ENCODE data around the gene DHRS1.

The DHRS1 gene

DNA sequence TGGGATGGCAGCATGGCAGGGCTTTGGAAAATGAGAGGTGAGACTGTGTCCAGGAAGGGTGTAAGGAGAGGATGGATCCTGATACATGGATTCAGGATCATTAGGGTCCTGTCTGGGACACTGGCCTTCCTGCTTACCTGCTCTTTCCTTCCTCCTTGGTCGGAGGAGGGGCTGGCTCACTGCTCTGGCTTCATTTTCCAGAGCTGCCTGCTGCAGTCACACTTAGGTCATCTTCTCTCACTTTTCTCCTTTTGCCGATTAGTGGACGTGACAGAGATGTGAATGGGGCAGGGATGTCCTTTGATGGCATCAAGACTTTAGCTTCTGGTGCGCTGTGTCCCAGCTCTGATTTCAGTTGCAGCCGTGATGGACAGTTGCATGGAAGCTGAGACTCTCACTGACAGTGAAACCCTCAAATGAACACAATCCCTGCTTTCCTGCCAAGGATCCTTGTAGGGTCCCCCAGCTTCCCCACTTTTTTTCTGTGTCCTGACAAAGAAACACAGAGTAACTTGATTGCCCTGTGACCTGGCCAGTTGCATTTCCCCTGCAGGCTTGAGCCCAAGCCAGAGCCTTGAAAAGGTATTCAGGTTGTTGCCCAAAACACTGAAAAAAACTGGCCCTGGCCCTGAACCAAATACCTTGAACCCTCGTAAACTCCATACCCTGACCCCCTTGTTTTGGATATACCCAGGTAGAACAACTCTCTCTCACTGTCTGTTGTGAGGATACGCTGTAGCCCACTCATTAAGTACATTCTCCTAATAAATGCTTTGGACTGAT lies 9.0 kb upstream of the DHRS1 start:
- no peak for DNase-seq

DNA sequence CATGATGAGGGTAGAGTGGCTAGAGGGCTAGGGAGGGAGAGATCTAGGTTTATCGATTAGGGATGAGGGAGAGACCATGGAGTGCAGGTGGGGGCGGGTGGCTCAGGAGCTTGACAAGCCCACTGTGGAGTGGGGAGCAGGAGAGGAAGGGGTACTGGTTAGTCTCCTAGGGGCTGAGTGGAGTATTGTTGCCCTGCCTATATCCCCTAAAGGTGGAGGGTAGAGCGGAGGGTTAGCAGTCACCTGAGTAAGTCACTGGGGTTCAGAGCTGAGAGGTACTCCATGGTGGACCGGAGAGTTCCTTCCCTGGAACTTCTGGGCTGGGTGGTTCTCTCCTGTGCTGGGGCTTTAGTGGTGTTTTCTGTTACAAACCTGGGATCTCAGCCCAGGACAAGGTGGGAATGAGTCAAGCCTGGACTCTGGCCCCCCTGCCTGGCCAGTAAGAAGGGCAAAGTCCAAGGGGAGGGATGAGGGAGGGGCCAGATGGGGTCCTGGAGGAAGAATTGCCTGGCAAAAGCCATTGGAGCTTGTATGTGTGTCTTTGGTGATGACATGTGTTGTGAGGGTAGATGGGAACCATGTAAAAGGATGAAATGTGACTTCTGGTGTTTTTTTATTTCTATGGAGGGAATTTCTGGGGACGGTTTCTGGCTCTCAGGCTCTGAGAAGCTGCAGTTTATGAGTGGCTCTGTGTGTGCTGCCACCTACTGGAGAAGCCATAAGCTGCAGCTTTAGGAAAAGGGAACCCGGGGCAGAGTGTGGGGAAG lies 8.2 kb upstream of the DHRS1 start, which contains the start of gene CIDEB:
TSS of gene CIDEB (minus strand) at position 403 of the 767 bp plus-strand sequence. CDS start at position 284, 119 bp downstream.
- DNase-seq: peak; percentile 34 to 58

DNA sequence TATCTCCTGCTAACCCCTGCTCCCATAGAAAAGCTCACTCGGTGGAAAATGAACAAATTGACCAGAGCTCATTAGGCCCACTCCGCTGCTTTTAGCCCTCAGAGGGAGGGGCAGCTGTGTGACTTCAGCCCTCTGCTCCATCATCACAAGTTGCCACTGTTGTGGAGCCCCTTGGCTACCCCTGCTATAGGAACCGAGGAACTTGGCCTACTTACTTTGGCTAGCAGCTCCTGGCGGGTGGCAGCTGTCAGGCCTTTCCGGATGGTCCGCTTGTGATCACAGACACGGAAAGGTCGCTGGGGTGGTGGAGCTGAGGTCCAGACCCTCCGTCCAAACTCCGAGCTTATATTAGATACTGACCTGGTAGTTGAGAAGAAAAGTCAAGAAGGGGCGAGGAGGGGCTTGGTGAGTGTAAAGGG lies 7.6 kb upstream of the DHRS1 start:
- no peak for DNase-seq

DNA sequence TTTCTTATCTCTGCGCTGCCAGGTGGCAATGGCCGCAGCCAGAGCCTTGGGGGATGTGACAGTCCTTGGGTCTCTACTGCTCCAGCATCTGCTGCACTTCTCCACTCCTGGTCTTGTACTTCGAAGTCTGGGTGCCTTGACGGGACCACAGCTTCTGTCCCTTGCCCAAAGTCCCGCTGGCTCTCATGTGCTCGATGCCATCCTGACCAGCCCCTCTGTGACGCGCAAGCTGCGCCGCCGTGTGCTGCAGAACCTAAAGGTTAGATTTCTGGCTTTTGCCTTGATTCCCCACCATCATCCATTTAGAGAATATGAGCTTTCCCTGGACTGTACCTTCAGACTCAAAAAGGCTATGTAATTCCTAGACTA lies 4.4 kb upstream of the DHRS1 start:
- no peak for DNase-seq

- no peak for DNase-seq
Measured at GRCh38 chr14:24300326-24300980, 873 bp upstream of the DHRS1 start.

DNA sequence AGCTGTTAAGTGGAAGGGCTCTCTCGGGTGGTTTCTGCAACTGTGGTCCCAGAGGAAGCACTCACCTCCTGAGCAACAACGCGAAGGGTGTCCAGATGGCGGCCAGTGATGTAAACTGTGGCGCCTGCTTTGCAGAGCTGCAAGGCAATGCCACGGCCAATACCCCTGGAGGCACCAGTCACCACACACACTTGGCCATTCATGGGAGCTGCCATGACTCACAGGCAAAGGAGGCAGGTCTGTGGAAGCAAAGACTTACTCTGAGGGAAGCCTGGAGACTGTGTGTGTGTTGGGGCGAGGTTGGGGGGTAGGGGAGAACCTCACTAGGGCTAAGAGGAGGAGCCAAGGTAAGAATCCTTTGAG lies 707 bp downstream of the DHRS1 start:
- peak; percentile 58 to 76 for DNase-seq

DNA sequence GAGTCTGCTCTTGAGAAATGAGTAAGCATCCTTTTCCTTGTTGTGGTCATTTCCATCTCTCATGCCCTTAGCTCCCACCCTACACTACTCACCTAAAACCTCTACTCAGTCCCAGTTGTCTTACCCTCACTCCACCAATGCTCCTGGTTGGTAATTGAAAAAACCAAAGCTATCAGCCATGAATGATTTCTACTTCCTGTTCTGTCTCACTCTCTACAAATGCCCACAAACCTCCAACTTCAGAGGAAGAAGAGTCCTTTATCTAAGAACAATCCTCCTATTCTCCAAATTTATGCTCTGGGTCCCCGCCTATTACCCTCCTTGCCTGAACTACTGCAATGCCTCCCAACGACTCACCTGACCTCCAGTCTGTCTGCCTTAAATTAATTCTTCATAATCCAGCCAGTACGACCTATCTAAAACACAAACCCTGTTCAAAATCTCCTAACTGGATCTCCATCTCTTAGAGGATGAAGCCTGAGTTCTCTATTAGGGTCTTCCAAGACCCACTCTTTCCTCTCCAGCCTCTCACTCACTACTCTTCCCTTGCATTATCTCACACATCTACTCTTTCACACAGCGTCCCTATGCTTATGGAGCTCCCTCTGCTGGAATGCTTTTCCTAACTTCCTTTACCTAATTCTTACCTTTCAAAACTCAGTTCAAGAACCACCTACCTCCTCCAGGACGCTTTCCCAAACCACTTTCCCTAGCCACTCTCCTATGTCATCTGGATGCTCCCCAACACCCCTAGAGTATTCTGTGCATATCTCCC lies 2.2 kb downstream of the DHRS1 start:
- peak; percentile 17 to 51 for DNase-seq

- DNase-seq: peak; percentile 68 to 75
Measured at GRCh38 chr14:24296341-24297157, 3.0 kb downstream of the DHRS1 start.

DNA sequence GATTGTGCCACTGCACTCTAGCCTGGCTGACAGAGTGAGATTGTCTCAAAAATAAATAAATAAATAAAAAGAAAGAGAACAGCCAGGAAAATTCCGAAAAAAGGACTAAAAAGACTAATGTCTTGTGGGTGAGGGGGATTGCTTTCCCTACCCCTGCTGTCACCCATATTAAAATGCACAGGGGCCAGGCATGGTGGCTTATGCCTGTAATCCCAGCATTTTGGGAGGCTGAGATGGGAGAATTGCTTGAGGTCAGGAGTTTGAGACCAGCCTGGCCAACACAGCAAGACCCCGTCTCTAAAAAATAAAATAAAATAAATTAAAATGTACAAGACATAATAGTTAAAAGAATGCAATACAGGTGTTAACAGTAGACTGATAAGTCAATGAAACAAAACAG lies 6.1 kb downstream of the DHRS1 start:
- no peak for DNase-seq

- DNase-seq: no peak
Measured at GRCh38 chr14:24292118-24292807, 7.3 kb downstream of the DHRS1 start.

DNA sequence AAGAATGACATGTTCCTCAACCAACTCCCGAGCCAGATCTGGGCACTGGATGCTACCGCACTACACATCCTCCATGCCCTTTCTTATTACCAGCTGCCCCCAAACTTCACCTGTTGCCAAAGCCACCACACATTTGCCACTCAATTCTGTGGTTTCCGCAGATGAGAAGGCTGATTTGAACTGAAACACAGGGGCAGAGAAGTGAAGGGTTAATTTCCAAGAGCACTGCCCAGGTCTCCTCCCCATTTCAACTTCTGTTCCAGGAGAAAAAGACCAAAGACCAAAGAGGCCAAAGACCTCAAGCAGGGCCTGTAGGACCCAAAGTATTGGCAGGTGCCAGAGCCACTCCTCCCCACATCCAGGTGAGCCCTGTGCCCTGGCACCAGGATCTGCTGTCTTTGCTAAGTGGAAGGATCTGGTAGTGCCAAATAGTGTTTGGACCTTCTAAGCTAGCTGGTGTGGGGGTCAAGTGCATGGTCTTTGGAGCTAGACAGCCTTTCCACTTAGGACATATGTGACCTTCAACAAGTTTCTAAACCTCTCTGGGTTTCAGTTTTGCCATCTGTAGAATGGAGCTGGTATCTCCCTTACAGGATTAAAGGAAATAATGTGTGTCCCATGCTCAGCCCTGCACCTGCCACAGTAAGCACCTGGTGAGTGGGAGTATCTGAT lies 8.0 kb downstream of the DHRS1 start:
- DNase-seq: no peak

DNA sequence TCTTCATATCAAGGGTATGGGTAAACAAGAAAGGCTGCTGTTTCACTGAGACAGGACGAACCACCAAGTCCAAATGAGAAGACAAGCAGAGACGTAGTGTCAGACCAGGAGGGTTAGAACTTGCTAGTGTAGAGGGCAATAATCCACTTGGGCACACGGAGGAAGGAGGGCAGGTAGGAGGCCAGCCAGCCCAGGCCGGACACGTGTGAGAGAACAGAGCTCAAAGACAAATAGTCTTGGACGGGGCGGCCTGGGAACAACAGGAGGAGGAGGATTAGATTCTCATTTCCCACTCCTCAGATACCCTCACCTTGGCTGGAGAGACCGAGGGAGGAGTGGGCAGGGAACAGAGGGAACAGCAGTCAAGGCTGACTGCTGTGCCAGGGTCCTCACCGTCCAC lies 8.8 kb downstream of the DHRS1 start:
- no peak for DNase-seq

DNA sequence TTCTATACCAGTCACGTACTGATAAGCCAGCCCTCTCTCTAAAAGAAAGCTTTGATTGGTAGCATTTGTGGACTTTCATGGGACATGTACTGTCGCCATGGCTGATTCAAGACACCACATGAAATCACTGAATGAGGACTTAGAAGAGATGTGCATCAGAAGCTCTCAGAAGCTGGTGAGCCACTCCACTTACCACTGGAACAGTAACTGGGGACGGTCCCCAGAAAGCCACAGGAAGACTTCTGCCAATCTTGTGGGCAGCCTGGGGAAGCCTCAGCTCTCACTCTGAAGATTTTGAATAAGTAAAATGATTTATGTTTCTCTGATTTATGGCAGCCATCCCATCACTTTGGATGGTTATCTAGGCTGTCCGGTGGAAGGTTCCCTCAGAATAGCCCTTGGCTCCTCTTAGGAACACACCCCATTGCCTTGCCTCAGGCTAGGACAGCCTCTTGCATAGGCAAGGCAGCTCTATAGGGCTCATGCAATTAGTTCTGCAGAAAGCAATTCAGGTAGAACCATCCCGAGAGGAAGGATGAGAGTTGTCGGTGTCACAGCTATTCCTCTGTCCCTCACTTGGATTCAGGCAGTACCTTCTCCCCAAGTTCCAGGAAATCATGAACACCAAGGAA lies 9.8 kb downstream of the DHRS1 start:
- no peak for DNase-seq

DNA sequence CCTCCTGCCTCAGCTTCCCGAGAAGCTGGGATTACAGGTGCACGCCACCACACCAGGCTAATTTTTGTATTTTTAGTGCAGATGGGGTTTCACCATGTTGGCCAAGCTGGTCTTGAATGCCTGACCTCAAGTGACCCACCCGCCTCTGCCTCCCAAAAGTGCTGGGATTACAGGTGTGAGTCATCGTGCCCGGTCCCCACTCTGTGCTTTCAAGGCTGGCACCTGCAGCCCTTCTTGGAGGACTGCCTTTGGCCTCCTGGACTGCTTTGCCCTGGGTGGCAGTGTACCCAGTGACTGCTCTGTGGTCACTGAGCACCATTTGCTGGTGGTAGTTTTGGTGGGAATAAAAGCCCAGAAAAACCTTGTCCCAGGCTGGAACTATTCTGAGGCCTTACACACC lies 12.6 kb downstream of the DHRS1 start:
- no peak for DNase-seq

- DNase-seq: no peak
Measured at GRCh38 chr14:24285351-24285750, 14.2 kb downstream of the DHRS1 start.

DNA sequence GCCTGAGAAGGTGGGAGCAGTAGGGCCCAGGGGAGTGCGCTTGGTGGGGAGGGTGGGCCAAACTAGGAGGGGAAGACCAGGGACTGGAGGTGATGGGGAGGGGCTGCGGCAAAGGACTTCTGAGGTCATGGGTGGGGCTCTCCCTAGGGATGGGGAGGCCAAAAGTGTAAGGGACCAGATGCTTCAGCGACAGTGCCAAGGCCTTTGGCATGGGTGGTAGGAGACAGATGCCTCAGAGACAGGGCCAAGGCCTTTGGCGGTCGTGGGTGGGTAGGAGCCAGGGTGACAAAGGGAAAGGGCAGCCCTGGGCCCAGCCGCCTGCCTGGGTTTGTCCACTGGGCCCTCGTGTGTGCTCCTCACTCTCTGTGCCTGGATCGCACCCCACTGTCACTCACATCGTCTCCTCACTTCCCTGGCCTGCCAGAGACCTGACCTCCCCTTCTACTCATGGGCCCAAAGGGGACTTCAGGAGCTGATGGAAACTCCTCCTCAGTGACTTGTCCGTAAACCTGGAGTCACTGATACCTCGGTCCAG lies 15.0 kb downstream of the DHRS1 start:
- DNase-seq: no peak

- DNase-seq: no peak
Measured at GRCh38 chr14:24283796-24284460, 15.7 kb downstream of the DHRS1 start.

DNA sequence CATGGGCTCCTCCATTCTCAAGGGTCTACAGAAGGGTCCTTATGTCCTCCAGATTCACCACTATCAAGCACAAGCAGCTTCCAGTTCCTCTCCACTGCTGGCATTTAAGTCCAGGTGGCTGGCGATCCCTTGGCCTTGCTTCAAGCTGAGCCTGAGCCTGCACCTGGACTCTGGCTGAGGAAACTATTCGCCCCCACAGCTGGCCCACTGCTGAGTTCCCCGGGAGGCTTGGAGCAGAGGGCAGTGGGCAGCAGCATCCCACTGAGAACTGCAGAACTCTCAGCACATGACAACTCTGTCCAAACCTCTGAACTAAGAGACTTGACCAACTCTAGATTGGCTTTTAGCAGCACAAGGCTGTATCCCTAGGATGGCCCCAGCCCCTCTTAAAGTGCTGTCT lies 16.8 kb downstream of the DHRS1 start:
- no peak for DNase-seq

- DNase-seq: no peak
Measured at GRCh38 chr14:24281636-24282035, 17.9 kb downstream of the DHRS1 start.

Measured in NCI-H524 (cell line).